Glutamatergic neuron (in vitro differentiated cells): ENCODE data around the gene TNFRSF19. TPM values are rescaled to one million over a fixed set of nuclear protein-coding genes. Genes with fewer than 3 reads are reported as not detected.

Source experiments
- DNase-seq: peaks from one replicate; pipeline ENCODE4 v3.0.0; 2022
- H3K27ac Mint-ChIP-seq: one replicate; pipeline ENCODE4 v1.8.0; 2020; ENCODE audit warnings: mild to moderate bottlenecking, mixed read lengths, inconsistent platforms; ENCODE audit not compliant: unreplicated experiment
- H3K27me3 Mint-ChIP-seq: one replicate; pipeline ENCODE4 v1.8.0; 2020; ENCODE audit warnings: mild to moderate bottlenecking, moderate library complexity, mixed read lengths, inconsistent platforms; ENCODE audit not compliant: unreplicated experiment
- H3K36me3 Mint-ChIP-seq: one replicate; pipeline ENCODE4 v1.8.0; 2020; ENCODE audit warnings: mild to moderate bottlenecking, mixed read lengths, inconsistent platforms; ENCODE audit not compliant: unreplicated experiment
- H3K4me1 Mint-ChIP-seq: one replicate; pipeline ENCODE4 v1.8.0; 2020; ENCODE audit warnings: mild to moderate bottlenecking, low read depth, mixed read lengths, inconsistent platforms; ENCODE audit not compliant: unreplicated experiment
- H3K4me3 Mint-ChIP-seq: one replicate; pipeline ENCODE4 v1.8.0; 2020; ENCODE audit warnings: mild to moderate bottlenecking, mixed read lengths, inconsistent platforms; ENCODE audit not compliant: unreplicated experiment
- H3K9me3 Mint-ChIP-seq: one replicate; pipeline ENCODE4 v1.8.0; 2020; ENCODE audit warnings: mild to moderate bottlenecking, moderate library complexity, mixed read lengths, inconsistent platforms; ENCODE audit not compliant: unreplicated experiment
- total RNA-seq: library from RNA; stranded (reverse); fragmentation: NEBNext Ultra II Directional; extraction: Animal tissue kit (Norgen Biotek cat#: 25700); gene quantifications from one replicate; pipeline ENCODE4 v1.2.1, GENCODE V29; 2021; ENCODE audit not compliant: unreplicated experiment
- TF ChIP-seq, protein P1 (sequence below): fragments of 200-600 bp; sonication (generic); IDR thresholded peaks from one replicate; pipeline ENCODE4 v1.5.0; 2021; ENCODE audit not compliant: partially characterized antibody, unreplicated experiment

TNFRSF19 gene
- total RNA-seq, 1 donor from 2014 or later = 188 TPM

GRCh38 chr13:23613596-23613995 lies 43.4 kb downstream of the TNFRSF19 start:
- peaks cover 3% of the 10 kb centered on the region for H3K27me3 Mint-ChIP-seq
- peaks cover 60% of the 10 kb centered on the region for H3K4me1 Mint-ChIP-seq
- peaks cover 17% of the 10 kb centered on the region for H3K36me3 Mint-ChIP-seq
- no peak for DNase-seq
- H3K4me3 Mint-ChIP-seq = peak overlapping the region; percentile 25
- TF ChIP-seq, protein P1, sequence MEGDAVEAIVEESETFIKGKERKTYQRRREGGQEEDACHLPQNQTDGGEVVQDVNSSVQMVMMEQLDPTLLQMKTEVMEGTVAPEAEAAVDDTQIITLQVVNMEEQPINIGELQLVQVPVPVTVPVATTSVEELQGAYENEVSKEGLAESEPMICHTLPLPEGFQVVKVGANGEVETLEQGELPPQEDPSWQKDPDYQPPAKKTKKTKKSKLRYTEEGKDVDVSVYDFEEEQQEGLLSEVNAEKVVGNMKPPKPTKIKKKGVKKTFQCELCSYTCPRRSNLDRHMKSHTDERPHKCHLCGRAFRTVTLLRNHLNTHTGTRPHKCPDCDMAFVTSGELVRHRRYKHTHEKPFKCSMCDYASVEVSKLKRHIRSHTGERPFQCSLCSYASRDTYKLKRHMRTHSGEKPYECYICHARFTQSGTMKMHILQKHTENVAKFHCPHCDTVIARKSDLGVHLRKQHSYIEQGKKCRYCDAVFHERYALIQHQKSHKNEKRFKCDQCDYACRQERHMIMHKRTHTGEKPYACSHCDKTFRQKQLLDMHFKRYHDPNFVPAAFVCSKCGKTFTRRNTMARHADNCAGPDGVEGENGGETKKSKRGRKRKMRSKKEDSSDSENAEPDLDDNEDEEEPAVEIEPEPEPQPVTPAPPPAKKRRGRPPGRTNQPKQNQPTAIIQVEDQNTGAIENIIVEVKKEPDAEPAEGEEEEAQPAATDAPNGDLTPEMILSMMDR = no peak
- H3K27ac Mint-ChIP-seq = peak overlapping the region; percentile 52
- peaks cover 16% of the 10 kb centered on the region for H3K9me3 Mint-ChIP-seq

DNA sequence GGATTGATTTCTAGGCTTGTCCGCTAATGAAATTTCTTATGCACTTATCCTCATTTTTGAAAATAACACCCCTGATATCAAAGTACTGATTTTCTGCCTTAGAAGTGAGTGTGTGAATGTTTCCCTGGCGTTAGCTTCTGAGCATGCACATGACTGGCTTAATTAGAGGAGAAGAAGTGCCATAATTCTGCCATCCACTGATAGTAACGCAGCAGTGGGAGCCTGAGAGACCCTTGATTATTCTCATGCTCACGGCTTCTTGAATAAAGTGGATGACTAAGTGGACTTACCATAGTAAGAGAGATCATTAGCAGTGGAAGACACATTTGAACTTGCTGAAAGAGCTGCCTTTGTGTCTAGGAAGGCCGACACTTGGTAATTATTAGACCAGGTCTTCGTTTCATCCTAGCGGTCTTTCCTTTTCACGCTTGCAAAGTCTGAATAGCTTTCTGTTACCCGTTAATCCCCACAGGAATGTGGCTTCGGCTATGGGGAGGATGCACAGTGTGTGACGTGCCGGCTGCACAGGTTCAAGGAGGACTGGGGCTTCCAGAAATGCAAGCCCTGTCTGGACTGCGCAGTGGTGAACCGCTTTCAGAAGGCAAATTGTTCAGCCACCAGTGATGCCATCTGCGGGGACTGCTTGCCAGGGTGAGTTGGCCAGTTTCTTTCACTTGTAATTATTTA lies 45.3 kb downstream of the TNFRSF19 start:
- Mint-ChIP-seq H3K4me1 (peaks cover 61% of the 10 kb centered on the region), H3K27ac (no peak overlapping the region), H3K27me3 (peaks cover 1% of the 10 kb centered on the region), H3K9me3 (peaks cover 13% of the 10 kb centered on the region), H3K4me3 (no peak overlapping the region), H3K36me3 (peaks cover 21% of the 10 kb centered on the region)
- TF ChIP-seq, protein P1 = no peak
- no peak for DNase-seq

GRCh38 chr13:23616228-23616627 lies 46.0 kb downstream of the TNFRSF19 start:
- DNase-seq = no peak
- peaks cover 55% of the 10 kb centered on the region for H3K4me1 Mint-ChIP-seq
- TF ChIP-seq, protein P1 = no peak
- H3K27me3 Mint-ChIP-seq = peaks cover 1% of the 10 kb centered on the region
- H3K27ac Mint-ChIP-seq = no peak overlapping the region
- no peak overlapping the region for H3K4me3 Mint-ChIP-seq
- peaks cover 21% of the 10 kb centered on the region for H3K36me3 Mint-ChIP-seq
- H3K9me3 Mint-ChIP-seq = peaks cover 11% of the 10 kb centered on the region

GRCh38 chr13:23617551-23618024 lies 47.4 kb downstream of the TNFRSF19 start:
- peak overlapping the region; percentile 15 for H3K4me3 Mint-ChIP-seq
- H3K9me3 Mint-ChIP-seq = peaks cover 10% of the 10 kb centered on the region
- peaks cover 21% of the 10 kb centered on the region for H3K36me3 Mint-ChIP-seq
- peaks cover 1% of the 10 kb centered on the region for H3K27me3 Mint-ChIP-seq
- no peak for DNase-seq
- H3K4me1 Mint-ChIP-seq = peaks cover 47% of the 10 kb centered on the region
- H3K27ac Mint-ChIP-seq = peak overlapping the region; percentile 46
- TF ChIP-seq, protein P1 = no peak

DNA sequence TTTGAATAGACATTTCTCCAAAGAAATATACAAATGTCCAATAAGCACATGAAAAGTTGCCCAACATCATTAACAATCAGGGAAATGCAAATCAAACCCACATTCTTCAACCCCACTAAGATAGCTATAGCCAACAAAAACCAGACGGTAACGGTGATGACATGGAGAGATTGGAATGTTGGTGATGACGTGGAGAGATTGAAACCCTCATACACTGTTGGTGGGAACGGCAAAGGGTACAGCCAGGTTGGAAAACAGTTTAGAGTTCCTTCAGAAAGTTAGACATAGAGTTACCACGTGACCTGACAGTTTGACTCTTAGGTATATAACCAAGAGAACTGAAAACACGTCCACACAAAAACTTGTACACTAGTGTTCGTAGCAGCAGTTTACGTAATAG lies 48.1 kb downstream of the TNFRSF19 start:
- DNase-seq = no peak
- Mint-ChIP-seq H3K36me3 (peaks cover 26% of the 10 kb centered on the region), H3K27me3 (peaks cover 1% of the 10 kb centered on the region), H3K27ac (no peak overlapping the region), H3K9me3 (peaks cover 10% of the 10 kb centered on the region), H3K4me3 (no peak overlapping the region), H3K4me1 (peaks cover 47% of the 10 kb centered on the region)
- TF ChIP-seq, protein P1 = no peak
